HEK293T (cell line): ENCODE data around the gene ASPHD1.
"Not testable (repeated sequence)": the region's sequence is repeated elsewhere in the genome, so short reads cannot be mapped to it uniquely, and the experiment has no call there.

Source experiments
- CTCF ChIA-PET: fragments of 350-600 bp; formaldehyde crosslinking; extraction: SDS; loops from one replicate; lab custom pipeline; 2021; ENCODE audit warnings: antibody characterized with exemption, inconsistent platforms; lab: Yijun Ruan, JAX
- POLR2A ChIA-PET: fragments of 350-600 bp; formaldehyde crosslinking; extraction: SDS; loops from one replicate; lab custom pipeline; 2020; ENCODE audit warnings: antibody characterized with exemption, inconsistent platforms; lab: Yijun Ruan, JAX
- DNase-seq: peaks from one replicate; pipeline ENCODE4 v3.0.0; 2012; ENCODE audit warnings: mixed read lengths; ENCODE audit errors: extremely low spot score
- ARNT ChIP-seq: fragments of 450-650 bp; IDR thresholded peaks from 2 replicates; pipeline ENCODE4 v1.6.1; 2017; ENCODE audit warnings: mild to moderate bottlenecking
- BHLHE40 ChIP-seq: fragments of 450-650 bp; IDR thresholded peaks from 2 replicates; pipeline ENCODE4 v1.6.1; 2016; ENCODE audit warnings: mild to moderate bottlenecking, moderate library complexity, borderline replicate concordance
- CTBP1 ChIP-seq: fragments of 450-650 bp; IDR thresholded peaks from 2 replicates; pipeline ENCODE4 v1.6.1; 2016; ENCODE audit warnings: borderline replicate concordance
- ELF4 ChIP-seq: fragments of 450-650 bp; IDR thresholded peaks from 2 replicates; pipeline ENCODE4 v1.6.1; 2017; ENCODE audit warnings: antibody characterized with exemption
- FOXA1 ChIP-seq: fragments of 450-650 bp; IDR thresholded peaks from 2 replicates; pipeline ENCODE4 v1.6.1; 2016; ENCODE audit warnings: mild to moderate bottlenecking
- FOXK2 ChIP-seq: fragments of 450-650 bp; IDR thresholded peaks from 2 replicates; pipeline ENCODE4 v1.6.1; 2016; ENCODE audit warnings: mild to moderate bottlenecking
- FOXM1 ChIP-seq: fragments of 450-650 bp; IDR thresholded peaks from 2 replicates; pipeline ENCODE4 v1.6.1; 2017; ENCODE audit warnings: mild to moderate bottlenecking, borderline replicate concordance
- HDGF ChIP-seq: fragments of 450-650 bp; IDR thresholded peaks from 2 replicates; pipeline ENCODE4 v1.6.1; 2017; ENCODE audit warnings: antibody characterized with exemption, borderline replicate concordance
- L3MBTL2 ChIP-seq: fragments of 450-650 bp; conservative IDR thresholded peaks from 2 replicates; pipeline ENCODE4 v1.6.1; 2016; ENCODE audit warnings: mild to moderate bottlenecking
- LEF1 ChIP-seq: fragments of 450-650 bp; IDR thresholded peaks from 2 replicates; pipeline ENCODE4 v1.6.1; 2017; ENCODE audit warnings: mild to moderate bottlenecking, borderline replicate concordance
- NFRKB ChIP-seq: fragments of 450-650 bp; IDR thresholded peaks from 2 replicates; pipeline ENCODE4 v1.6.1; 2016; ENCODE audit warnings: mild to moderate bottlenecking, moderate library complexity
- PKNOX1 ChIP-seq: fragments of 450-650 bp; IDR thresholded peaks from 2 replicates; pipeline ENCODE4 v1.6.1; 2016
- SP1 ChIP-seq: fragments of 450-650 bp; IDR thresholded peaks from 2 replicates; pipeline ENCODE4 v1.6.1; 2017
- SUZ12 ChIP-seq: fragments of 450-650 bp; IDR thresholded peaks from 2 replicates; pipeline ENCODE4 v1.6.1; 2016; ENCODE audit warnings: mild to moderate bottlenecking
- TARDBP ChIP-seq: fragments of 450-650 bp; IDR thresholded peaks from 2 replicates; pipeline ENCODE4 v1.6.1; 2016
- ZNF384 ChIP-seq: fragments of 450-650 bp; IDR thresholded peaks from 2 replicates; pipeline ENCODE4 v1.6.1; 2016

The ASPHD1 gene

GRCh38 chr16:29863669-29863984 lies 36.7 kb upstream of the ASPHD1 start:
- no peak for DNase-seq
- ChIA-PET CTCF (interaction anchor here (1.0 to 1.1 kb wide), 4 partner anchors 10 to 98 kb away, joined by 3 to 4 read pairs (median 3); partner anchors contain the start of gene TMEM219), POLR2A (interaction anchor here (0.6 to 2.5 kb wide), 11 partner anchors 8 to 165 kb away, joined by 3 to 8 read pairs (median 4); partner anchors contain the start of genes ASPHD1, KCTD13, SEZ6L2 and TAOK2)
- TF ChIP-seq FOXA1 (no peak), FOXK2 (no peak), HDGF (0 out of 2 replicates have a peak, but pooled peaks have one; percentile 89), L3MBTL2 (peak; percentile 69)

- CTCF ChIA-PET = interaction anchor here (1.0 kb wide), 1 partner anchor 97 kb away, joined by 3 read pairs; the partner anchor contains the start of gene TMEM219
- no peak for TF ChIP-seq FOXK2
- POLR2A ChIA-PET = interaction anchor here (0.6 to 2.5 kb wide), 6 partner anchors 11 to 165 kb away, joined by 3 to 8 read pairs (median 4); partner anchors contain the start of genes KCTD13, PAGR1 and TAOK2
- no peak for DNase-seq
Measured at GRCh38 chr16:29864205-29864604, 36.1 kb upstream of the ASPHD1 start.

- TF ChIP-seq FOXA1 = no peak
- no peak for TF ChIP-seq ARNT
- no peak for TF ChIP-seq L3MBTL2
- no peak for TF ChIP-seq PKNOX1
- no peak for TF ChIP-seq ELF4
- no peak for TF ChIP-seq ZNF384
- TF ChIP-seq TARDBP = no peak
- TF ChIP-seq NFRKB = no peak
- no peak for TF ChIP-seq BHLHE40
- TF ChIP-seq HDGF = no peak
- TF ChIP-seq CTBP1 = no peak
- no peak for TF ChIP-seq FOXM1
- TF ChIP-seq FOXK2 = no peak
- TF ChIP-seq LEF1 = no peak
- no peak for TF ChIP-seq SUZ12
- no peak for TF ChIP-seq SP1
- ChIA-PET CTCF (interaction anchor here (0.7 to 1.3 kb wide), 3 partner anchors 9 to 51 kb away, joined by 3 to 4 read pairs (median 4); no protein-coding TSS in a partner anchor), POLR2A (interaction anchor here (0.8 to 2.0 kb wide), 3 partner anchors 32 to 58 kb away, joined by 3 to 7 read pairs (median 4); partner anchors contain the start of genes KCTD13 and PAGR1)
Measured at GRCh38 chr16:29868396-29869009, 31.8 kb upstream of the ASPHD1 start.

GRCh38 chr16:29869067-29869466 lies 31.2 kb upstream of the ASPHD1 start:
- not testable (repeated sequence) for DNase-seq
- ChIA-PET POLR2A (interaction anchor here (0.8 to 2.0 kb wide), 2 partner anchors 53 to 57 kb away, joined by 3 to 7 read pairs; partner anchors contain the start of genes KCTD13 and PAGR1), CTCF (interaction anchor here (0.7 to 1.3 kb wide), 2 partner anchors 21 to 52 kb away, joined by 3 to 4 read pairs; no protein-coding TSS in a partner anchor)

More at GRCh38 chr16:29868396-29869009, 31.8 kb upstream of the ASPHD1 start:
- DNase-seq = no peak

GRCh38 chr16:29871822-29872546 lies 28.3 kb upstream of the ASPHD1 start:
- ChIA-PET CTCF (no interaction called here), POLR2A (interaction anchor here (0.8 kb wide), 1 partner anchor 9 kb away, joined by 4 read pairs; the partner anchor contains the start of gene CDIPT)
- no peak for TF ChIP-seq SUZ12
- TF ChIP-seq ELF4 = no peak
- no peak for TF ChIP-seq LEF1
- TF ChIP-seq ARNT = no peak
- no peak for TF ChIP-seq TARDBP
- no peak for TF ChIP-seq ZNF384
- TF ChIP-seq PKNOX1 = no peak
- no peak for TF ChIP-seq NFRKB
- no peak for TF ChIP-seq FOXK2
- TF ChIP-seq SP1 = no peak
- DNase-seq = no peak

GRCh38 chr16:29873319-29873718 lies 27.0 kb upstream of the ASPHD1 start:
- CTCF ChIA-PET = interaction anchor here (1.0 kb wide), 1 partner anchor 10 kb away, joined by 3 read pairs; the partner anchor contains the start of gene CDIPT
- no peak for DNase-seq
- POLR2A ChIA-PET = interaction anchor here (1.0 kb wide), 1 partner anchor 66 kb away, joined by 3 read pairs; no protein-coding TSS in a partner anchor
- TF ChIP-seq SUZ12 (no peak), PKNOX1 (no peak), ZNF384 (no peak), SP1 (no peak), NFRKB (no peak), TARDBP (no peak), FOXA1 (no peak), FOXK2 (no peak), CTBP1 (no peak), BHLHE40 (no peak), FOXM1 (no peak), ARNT (no peak), ELF4 (no peak), L3MBTL2 (no peak), LEF1 (no peak), HDGF (no peak)
